OCI-LY3 (cell line): ENCODE results near the gene PRDM2.

Experiments used
- H2AFZ ChIP-seq: fragments of 200-600, 300-600 bp; shearing (Covaris generic); 2 replicates; pipeline ENCODE4 v1.6.0; 2014; ENCODE audit warnings: antibody characterized with exemption, low read depth, low read length
- H3K27ac ChIP-seq: fragments of 200-600, 300-600 bp; sonication (generic); 2 replicates; pipeline ENCODE4 v1.5.1; 2014; ENCODE audit warnings: mild to moderate bottlenecking, low read length, moderate library complexity, mixed read lengths
- H3K27me3 ChIP-seq: fragments of 200-600, 300-600 bp; sonication (generic); 2 replicates; pipeline ENCODE4 v1.6.1; 2014; ENCODE audit warnings: low read depth, low read length, mixed read lengths
- H3K36me3 ChIP-seq: fragments of 200-600, 300-600 bp; sonication (generic); replicated peaks from 2 replicates; pipeline ENCODE3; 2014; ENCODE audit warnings: low read depth, low read length, mixed read lengths
- H3K4me1 ChIP-seq: fragments of 300-600, 200-600 bp; sonication (generic); 2 replicates; pipeline ENCODE4 v1.6.1; 2014; ENCODE audit warnings: low read length, mixed read lengths
- H3K4me2 ChIP-seq: fragments of 200-600, 300-600 bp; sonication (generic); 2 replicates; pipeline ENCODE4 v1.6.1; 2014; ENCODE audit warnings: low read length, mixed read lengths
- H3K4me3 ChIP-seq: fragments of 300-600, 200-600 bp; sonication (generic); 2 replicates; pipeline ENCODE4 v1.5.1; 2014; ENCODE audit warnings: antibody characterized with exemption, mild to moderate bottlenecking, low read length, moderate library complexity
- H3K79me2 ChIP-seq: fragments of 300-600, 200-600 bp; shearing (Covaris generic); 2 replicates; pipeline ENCODE4 v1.6.1; 2014; ENCODE audit warnings: mild to moderate bottlenecking, low read length, mixed read lengths
- H3K9ac ChIP-seq: fragments of 300-600, 200-600 bp; shearing (Covaris generic); 2 replicates; pipeline ENCODE4 v1.6.0; 2014; ENCODE audit warnings: mild to moderate bottlenecking, low read length, moderate library complexity
- H3K9me3 ChIP-seq: fragments of 200-600, 300-600 bp; shearing (Covaris generic); 2 replicates; pipeline ENCODE4 v1.6.1; 2014; ENCODE audit warnings: low read length, mixed read lengths; ENCODE audit not compliant: insufficient read depth
- H4K20me1 ChIP-seq: fragments of 200-600, 300-600 bp; sonication (generic); 2 replicates; pipeline ENCODE4 v1.6.1; 2016; ENCODE audit warnings: low read length, mixed read lengths; ENCODE audit not compliant: insufficient read depth
- EZH2phosphoT487 ChIP-seq: fragments of 200-600 bp; shearing (Covaris generic); IDR thresholded peaks from 2 replicates; pipeline ENCODE4 v1.6.1; 2018; ENCODE audit warnings: antibody characterized with exemption, mixed run types, low read depth
- TF ChIP-seq, protein P1 (sequence below): fragments of 200-600, 300-600 bp; sonication (generic); IDR thresholded peaks from 2 replicates; pipeline ENCODE4 v1.5.1; 2014; ENCODE audit warnings: antibody characterized with exemption, low read length, low read depth

PRDM2 gene

DNA sequence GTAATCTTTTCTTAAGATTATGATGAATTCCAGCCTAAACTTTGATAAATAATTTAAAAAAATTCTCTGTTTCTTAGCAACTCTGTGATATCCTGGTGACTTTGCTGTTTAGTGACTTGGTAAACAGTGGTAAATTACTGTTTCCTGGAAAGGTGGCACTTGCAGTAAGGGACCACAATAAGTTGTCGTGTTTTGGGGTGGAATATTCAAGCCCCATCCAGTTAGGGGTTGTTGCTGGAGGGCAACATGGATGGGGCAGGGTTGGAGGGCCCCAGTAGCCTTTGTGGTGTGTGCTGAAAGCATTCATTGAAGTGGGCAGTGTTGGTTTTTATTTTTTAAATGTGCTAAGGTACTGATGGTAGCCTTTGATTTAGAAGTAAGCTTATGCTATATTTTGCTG, 30.3 kb downstream of the PRDM2 start:
- peak overlapping the region; percentile 82 for H3K9ac ChIP-seq
- H4K20me1 ChIP-seq = peaks cover 12% of the 10 kb centered on the region
- peak overlapping the region; percentile 99 for H3K27ac ChIP-seq
- no peak overlapping the region for H2AFZ ChIP-seq
- H3K4me2 ChIP-seq = peak overlapping the region; percentile 91
- H3K36me3 ChIP-seq = peaks cover 12% of the 10 kb centered on the region
- peak overlapping the region; percentile 64 for H3K4me3 ChIP-seq
- H3K79me2 ChIP-seq = peaks cover 95% of the 10 kb centered on the region
- TF ChIP-seq EZH2phosphoT487 = no peak
- TF ChIP-seq, protein P1, sequence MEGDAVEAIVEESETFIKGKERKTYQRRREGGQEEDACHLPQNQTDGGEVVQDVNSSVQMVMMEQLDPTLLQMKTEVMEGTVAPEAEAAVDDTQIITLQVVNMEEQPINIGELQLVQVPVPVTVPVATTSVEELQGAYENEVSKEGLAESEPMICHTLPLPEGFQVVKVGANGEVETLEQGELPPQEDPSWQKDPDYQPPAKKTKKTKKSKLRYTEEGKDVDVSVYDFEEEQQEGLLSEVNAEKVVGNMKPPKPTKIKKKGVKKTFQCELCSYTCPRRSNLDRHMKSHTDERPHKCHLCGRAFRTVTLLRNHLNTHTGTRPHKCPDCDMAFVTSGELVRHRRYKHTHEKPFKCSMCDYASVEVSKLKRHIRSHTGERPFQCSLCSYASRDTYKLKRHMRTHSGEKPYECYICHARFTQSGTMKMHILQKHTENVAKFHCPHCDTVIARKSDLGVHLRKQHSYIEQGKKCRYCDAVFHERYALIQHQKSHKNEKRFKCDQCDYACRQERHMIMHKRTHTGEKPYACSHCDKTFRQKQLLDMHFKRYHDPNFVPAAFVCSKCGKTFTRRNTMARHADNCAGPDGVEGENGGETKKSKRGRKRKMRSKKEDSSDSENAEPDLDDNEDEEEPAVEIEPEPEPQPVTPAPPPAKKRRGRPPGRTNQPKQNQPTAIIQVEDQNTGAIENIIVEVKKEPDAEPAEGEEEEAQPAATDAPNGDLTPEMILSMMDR = no peak
- peaks cover 3% of the 10 kb centered on the region; the same call in 1 of the 2 replicates for H3K9me3 ChIP-seq
- peaks cover 85% of the 10 kb centered on the region for H3K4me1 ChIP-seq
- H3K27me3 ChIP-seq = no peaks in the 10 kb centered on the region

DNA sequence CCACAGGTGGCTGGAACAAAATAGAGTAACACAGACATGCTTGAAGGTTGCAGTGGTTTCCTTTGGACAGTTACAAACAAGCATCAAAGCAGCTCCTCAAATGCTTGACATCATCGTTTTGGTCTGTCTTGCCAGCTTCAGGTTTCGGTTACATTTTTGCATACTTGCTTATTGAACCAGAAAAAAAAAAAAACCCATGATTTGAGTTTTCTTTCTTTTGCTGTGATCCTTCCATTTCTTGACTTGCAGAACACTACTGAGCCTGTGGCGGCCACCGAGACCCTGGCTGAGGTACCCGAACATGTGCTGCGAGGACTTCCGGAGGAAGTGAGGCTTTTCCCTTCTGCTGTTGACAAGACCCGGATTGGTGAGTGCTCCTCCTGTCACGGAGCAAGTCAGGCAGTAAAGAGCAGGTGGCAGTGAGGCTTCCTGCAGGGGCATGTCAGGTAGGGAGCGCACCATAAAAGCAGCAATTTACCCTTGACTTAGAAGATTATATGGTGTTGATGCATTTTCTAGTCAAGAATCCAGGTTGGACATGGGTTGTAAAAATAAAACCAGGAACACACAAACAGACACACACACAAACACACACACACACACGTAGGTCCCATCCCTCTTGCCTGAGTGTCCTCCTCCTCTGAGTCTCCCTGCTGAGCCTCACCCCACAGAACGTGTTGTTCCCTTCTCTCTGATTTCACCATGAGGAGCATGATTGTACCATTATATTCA, 30.9 kb downstream of the PRDM2 start:
- Histone ChIP-seq H3K9ac (peak overlapping the region; percentile 90), H3K4me2 (peak overlapping the region; percentile 99), H2AFZ (no peak overlapping the region), H3K4me3 (peak overlapping the region; percentile 75), H3K79me2 (peaks cover 89% of the 10 kb centered on the region), H3K36me3 (peaks cover 14% of the 10 kb centered on the region), H3K9me3 (peaks cover 3% of the 10 kb centered on the region; the same call in 1 of the 2 replicates), H3K27ac (peak overlapping the region; percentile 99), H3K4me1 (peaks cover 79% of the 10 kb centered on the region), H3K27me3 (no peaks in the 10 kb centered on the region), H4K20me1 (peaks cover 8% of the 10 kb centered on the region; the same call in 1 of the 2 replicates)
- TF ChIP-seq, protein P1 = no peak
- no peak for TF ChIP-seq EZH2phosphoT487

DNA sequence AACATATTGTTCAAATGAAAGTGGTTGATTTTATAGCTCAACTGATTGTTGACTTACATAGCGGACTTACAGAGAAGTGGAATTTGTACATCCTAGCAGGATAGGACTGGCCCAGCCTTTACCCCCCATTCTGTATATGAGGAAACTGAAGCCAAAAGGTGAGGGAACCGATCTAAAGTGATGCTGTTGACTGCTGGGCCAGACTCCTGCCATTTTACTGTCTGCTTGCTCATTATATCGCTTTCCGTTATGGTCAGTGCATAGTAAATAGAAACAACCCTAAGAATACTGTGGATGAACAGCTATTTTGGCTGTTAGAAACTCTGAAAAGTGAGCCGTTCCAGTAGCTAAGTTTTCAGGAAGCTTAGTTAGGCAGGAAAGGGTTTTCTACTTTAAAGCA, 31.9 kb downstream of the PRDM2 start:
- Histone ChIP-seq H3K79me2 (peaks cover 80% of the 10 kb centered on the region), H3K9me3 (peaks cover 3% of the 10 kb centered on the region; the same call in 1 of the 2 replicates), H3K36me3 (peaks cover 15% of the 10 kb centered on the region), H3K4me1 (peaks cover 69% of the 10 kb centered on the region), H3K27ac (peak overlapping the region; percentile 99), H3K9ac (peak overlapping the region; percentile 90), H3K4me3 (peak overlapping the region; percentile 75), H2AFZ (no peak overlapping the region), H3K27me3 (no peaks in the 10 kb centered on the region), H4K20me1 (peaks cover 1% of the 10 kb centered on the region; the same call in 1 of the 2 replicates), H3K4me2 (peak overlapping the region; percentile 99)
- no peak for TF ChIP-seq EZH2phosphoT487
- TF ChIP-seq, protein P1 = no peak

DNA sequence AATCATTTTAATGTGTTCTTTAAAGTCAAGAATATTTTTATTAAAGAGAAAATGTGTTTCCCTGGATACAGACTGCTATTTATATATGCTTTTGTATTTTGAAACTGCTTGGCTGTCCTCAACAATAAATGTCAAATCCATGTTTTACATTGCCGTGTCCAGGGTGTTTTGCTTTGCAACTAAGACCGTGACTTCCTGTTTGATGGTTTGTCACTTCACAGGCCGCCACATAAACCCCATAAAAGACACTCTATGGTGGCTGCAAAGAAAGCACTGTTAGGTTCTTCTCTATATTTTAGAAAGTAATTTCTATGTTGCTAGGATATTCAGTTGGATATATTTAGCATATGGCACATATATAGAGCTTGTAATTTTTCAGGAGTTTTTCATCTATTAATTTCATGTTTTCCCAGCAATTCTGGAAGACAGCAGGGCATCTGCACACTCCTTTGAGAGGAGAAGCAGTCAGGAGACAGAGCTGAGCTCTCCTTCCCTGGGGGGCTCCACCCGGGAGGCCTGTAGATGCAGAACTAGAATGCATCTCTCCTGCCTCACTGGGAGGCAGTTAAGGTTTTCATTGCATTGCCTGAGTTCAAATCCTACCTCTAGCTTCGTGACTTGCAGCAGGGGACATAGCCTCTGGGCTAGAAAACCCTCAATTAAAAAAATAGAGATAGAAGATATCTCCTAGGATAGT, 33.1 kb downstream of the PRDM2 start:
- Histone ChIP-seq H3K27ac (peak overlapping the region; percentile 99), H3K4me1 (peaks cover 57% of the 10 kb centered on the region), H3K9me3 (peaks cover 3% of the 10 kb centered on the region; the same call in 1 of the 2 replicates), H4K20me1 (no peaks in the 10 kb centered on the region), H3K4me3 (peak overlapping the region; percentile 75), H3K36me3 (peaks cover 20% of the 10 kb centered on the region), H3K4me2 (peak overlapping the region; percentile 99), H3K9ac (peak overlapping the region; percentile 90; the same call in 1 of the 2 replicates), H2AFZ (no peak overlapping the region), H3K27me3 (no peaks in the 10 kb centered on the region), H3K79me2 (peaks cover 80% of the 10 kb centered on the region)
- TF ChIP-seq EZH2phosphoT487 = no peak
- TF ChIP-seq, protein P1 = no peak
